Measurements from ENCODE around the gene ZNF516. TPM values are rescaled to one million over a fixed set of nuclear protein-coding genes. Genes with fewer than 3 reads are reported as not detected.

ZNF516 gene
- total and polyA plus RNA-seq, 2 of the 13 experiments (the other 11 are each of a cell fraction or from before 2014, with no cell fraction given), result 16.6 to 18.7 TPM

DNA sequence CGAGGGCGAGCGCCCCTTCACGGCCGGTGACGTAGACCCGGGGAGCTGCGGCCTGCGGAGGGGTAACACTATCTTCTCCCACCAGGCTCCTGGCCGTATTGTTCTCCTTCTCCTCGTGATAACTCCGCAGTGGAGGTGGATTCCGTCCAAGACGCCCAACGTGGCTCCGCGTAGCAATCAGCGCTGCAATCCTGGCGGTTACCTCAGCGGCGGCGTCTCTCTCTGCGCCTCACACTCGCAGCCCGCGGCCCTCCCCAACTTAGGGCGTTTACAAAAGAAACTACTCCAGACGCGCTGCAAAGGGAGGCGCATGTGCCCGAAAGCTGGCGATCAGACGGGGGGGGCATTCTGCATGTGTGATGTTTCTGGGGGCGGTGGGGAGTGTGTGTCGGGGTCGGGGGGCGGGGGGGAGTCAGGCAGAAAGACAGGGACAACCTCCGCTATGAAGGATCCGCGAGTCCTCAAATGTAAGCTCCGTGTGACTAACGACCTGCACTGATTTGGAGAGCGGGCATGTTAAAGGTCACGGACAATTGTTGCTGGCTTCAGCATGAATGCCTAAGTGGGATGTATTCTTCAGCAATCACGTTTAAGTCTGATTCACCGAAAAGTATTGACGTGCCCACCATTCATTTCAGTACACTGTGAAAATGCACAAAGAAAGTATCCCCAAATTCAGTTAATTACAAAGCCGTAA, 1.3 kb upstream of the ZNF516 start (continued):
- TF ChIP-seq FIP1L1 (IDR thresholded peaks at IDR 0.05; ENCODE audit: borderline replicate concordance, insufficient read depth, low read depth, low read length), result no peak
- no peak for TF ChIP-seq CHD2 (IDR thresholded peaks at IDR 0.05; ENCODE audit: low read depth, low read length)
- TF ChIP-seq ZNF317 (CRISPR knock-in tag; IDR thresholded peaks at IDR 0.05), result peak; percentile 96
- TF ChIP-seq ZNF441 (CRISPR knock-in tag; IDR thresholded peaks at IDR 0.05; ENCODE audit: borderline replicate concordance), result peak; percentile 68; the same call in 1 of the 2 replicates
- TF ChIP-seq ZBTB33 (CRISPR knock-in tag; IDR thresholded peaks at IDR 0.05), result no peak
- TF ChIP-seq DBP (CRISPR knock-in tag; IDR thresholded peaks at IDR 0.05; ENCODE audit: not compliant biosample characterization), result no peak
- no peak; the same call in 1 of the 2 replicates for TF ChIP-seq TAF1 (CRISPR knock-in tag; IDR thresholded peaks at IDR 0.05)
- TF ChIP-seq ZNF761 (CRISPR knock-in tag; conservative IDR thresholded peaks at IDR 0.05), result no peak
- TF ChIP-seq, protein P1, sequence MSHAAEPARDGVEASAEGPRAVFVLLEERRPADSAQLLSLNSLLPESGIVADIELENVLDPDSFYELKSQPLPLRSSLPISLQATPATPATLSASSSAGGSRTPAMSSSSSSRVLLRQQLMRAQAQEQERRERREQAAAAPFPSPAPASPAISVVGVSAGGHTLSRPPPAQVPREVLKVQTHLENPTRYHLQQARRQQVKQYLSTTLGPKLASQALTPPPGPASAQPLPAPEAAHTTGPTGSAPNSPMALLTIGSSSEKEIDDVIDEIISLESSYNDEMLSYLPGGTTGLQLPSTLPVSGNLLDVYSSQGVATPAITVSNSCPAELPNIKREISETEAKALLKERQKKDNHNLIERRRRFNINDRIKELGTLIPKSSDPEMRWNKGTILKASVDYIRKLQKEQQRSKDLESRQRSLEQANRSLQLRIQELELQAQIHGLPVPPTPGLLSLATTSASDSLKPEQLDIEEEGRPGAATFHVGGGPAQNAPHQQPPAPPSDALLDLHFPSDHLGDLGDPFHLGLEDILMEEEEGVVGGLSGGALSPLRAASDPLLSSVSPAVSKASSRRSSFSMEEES (CRISPR knock-in tag; IDR thresholded peaks at IDR 0.05), result no peak
- no peak for TF ChIP-seq FOXA3 (CRISPR knock-in tag; IDR thresholded peaks at IDR 0.05)
- no peak for TF ChIP-seq EZH2 (conservative IDR thresholded peaks at IDR 0.05; ENCODE audit: low read depth, low read length)
- TF ChIP-seq NONO (IDR thresholded peaks at IDR 0.05), result no peak
- no peak for TF ChIP-seq NONO (CRISPR knock-in tag; conservative IDR thresholded peaks at IDR 0.05)
- TF ChIP-seq RARG (CRISPR knock-in tag; IDR thresholded peaks at IDR 0.05; ENCODE audit: low read depth), result no peak
- TF ChIP-seq MLLT10 (CRISPR knock-in tag; IDR thresholded peaks at IDR 0.05), result no peak
- no peak for TF ChIP-seq ZNF780A (CRISPR knock-in tag; IDR thresholded peaks at IDR 0.05)
- TF ChIP-seq, protein P2, sequence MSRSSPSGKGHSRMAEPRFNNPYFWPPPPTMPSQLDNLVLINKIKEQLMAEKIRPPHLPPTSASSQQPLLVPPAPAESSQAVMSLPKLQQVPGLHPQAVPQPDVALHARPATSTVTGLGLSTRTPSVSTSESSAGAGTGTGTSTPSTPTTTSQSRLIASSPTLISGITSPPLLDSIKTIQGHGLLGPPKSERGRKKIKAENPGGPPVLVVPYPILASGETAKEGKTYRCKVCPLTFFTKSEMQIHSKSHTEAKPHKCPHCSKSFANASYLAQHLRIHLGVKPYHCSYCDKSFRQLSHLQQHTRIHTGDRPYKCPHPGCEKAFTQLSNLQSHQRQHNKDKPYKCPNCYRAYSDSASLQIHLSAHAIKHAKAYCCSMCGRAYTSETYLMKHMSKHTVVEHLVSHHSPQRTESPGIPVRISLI (CRISPR knock-in tag; IDR thresholded peaks at IDR 0.05; ENCODE audit: borderline replicate concordance), result no peak
- TF ChIP-seq AHR (CRISPR knock-in tag; IDR thresholded peaks at IDR 0.05), result no peak
- TF ChIP-seq, protein P3, sequence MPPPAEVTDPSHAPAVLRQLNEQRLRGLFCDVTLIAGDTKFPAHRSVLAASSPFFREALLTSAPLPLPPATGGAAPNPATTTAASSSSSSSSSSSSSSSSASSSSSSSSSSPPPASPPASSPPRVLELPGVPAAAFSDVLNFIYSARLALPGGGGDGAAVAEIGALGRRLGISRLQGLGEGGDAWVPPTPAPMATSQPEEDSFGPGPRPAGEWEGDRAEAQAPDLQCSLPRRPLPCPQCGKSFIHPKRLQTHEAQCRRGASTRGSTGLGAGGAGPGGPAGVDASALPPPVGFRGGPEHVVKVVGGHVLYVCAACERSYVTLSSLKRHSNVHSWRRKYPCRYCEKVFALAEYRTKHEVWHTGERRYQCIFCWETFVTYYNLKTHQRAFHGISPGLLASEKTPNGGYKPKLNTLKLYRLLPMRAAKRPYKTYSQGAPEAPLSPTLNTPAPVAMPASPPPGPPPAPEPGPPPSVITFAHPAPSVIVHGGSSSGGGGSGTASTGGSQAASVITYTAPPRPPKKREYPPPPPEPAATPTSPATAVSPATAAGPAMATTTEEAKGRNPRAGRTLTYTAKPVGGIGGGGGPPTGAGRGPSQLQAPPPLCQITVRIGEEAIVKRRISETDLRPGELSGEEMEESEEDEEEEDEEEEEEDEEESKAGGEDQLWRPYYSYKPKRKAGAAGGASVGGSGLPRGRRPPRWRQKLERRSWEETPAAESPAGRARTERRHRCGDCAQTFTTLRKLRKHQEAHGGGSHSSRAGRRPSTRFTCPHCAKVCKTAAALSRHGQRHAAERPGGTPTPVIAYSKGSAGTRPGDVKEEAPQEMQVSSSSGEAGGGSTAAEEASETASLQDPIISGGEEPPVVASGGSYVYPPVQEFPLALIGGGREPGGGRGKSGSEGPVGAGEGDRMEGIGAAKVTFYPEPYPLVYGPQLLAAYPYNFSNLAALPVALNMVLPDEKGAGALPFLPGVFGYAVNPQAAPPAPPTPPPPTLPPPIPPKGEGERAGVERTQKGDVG (CRISPR knock-in tag; IDR thresholded peaks at IDR 0.05; ENCODE audit: borderline replicate concordance), result no peak
